ENCODE measurements around the gene IGFBP2.

The IGFBP2 gene

GRCh38 chr2:216681683-216682082 lies 48.5 kb downstream of the IGFBP2 start:
- DNase-seq (ENCODE audit: low read depth, low spot score), result no peak

- DNase-seq (ENCODE audit: low read depth, low spot score), result no peak
Observed at GRCh38 chr2:216683846-216684245, 50.6 kb downstream of the IGFBP2 start.

- no peak for DNase-seq (ENCODE audit: low read depth, low spot score)
Observed at GRCh38 chr2:216685327-216685875, 52.2 kb downstream of the IGFBP2 start.

GRCh38 chr2:216687111-216687510 lies 53.9 kb downstream of the IGFBP2 start:
- no peak for DNase-seq (ENCODE audit: low read depth, low spot score)

GRCh38 chr2:216687646-216688045 lies 54.4 kb downstream of the IGFBP2 start:
- peak; percentile 53 for DNase-seq (ENCODE audit: low read depth, low spot score)

GRCh38 chr2:216688731-216689340 lies 55.6 kb downstream of the IGFBP2 start:
- DNase-seq (ENCODE audit: low read depth, low spot score), result no peak

GRCh38 chr2:216689397-216689796 lies 56.2 kb downstream of the IGFBP2 start:
- DNase-seq (ENCODE audit: low read depth, low spot score), result no peak

- no peak for DNase-seq (ENCODE audit: low read depth, low spot score)
Observed at GRCh38 chr2:216690456-216690852, 57.2 kb downstream of the IGFBP2 start.

- peak; percentile 75 for DNase-seq (ENCODE audit: low read depth, low spot score)
Observed at GRCh38 chr2:216690853-216691741, 57.9 kb downstream of the IGFBP2 start.

- DNase-seq (ENCODE audit: low read depth, low spot score), result peak; percentile 82
Observed at GRCh38 chr2:216692636-216693413, 59.6 kb downstream of the IGFBP2 start.

GRCh38 chr2:216693414-216694080 lies 60.3 kb downstream of the IGFBP2 start:
- DNase-seq (ENCODE audit: low read depth, low spot score), result no peak

GRCh38 chr2:216694082-216694825 lies 61.0 kb downstream of the IGFBP2 start:
- DNase-seq (ENCODE audit: low read depth, low spot score), result peak; percentile 80

- DNase-seq (ENCODE audit: low read depth, low spot score), result no peak
Observed at GRCh38 chr2:216694826-216695217, 61.6 kb downstream of the IGFBP2 start.

- peak; percentile 68 for DNase-seq (ENCODE audit: low read depth, low spot score)
Observed at GRCh38 chr2:216695401-216695821, 62.2 kb downstream of the IGFBP2 start, which contains the start of gene IGFBP5. IGFBP5 (minus strand) TSS chr2:216695549; CDS start chr2:216694775, 774 bp downstream.

GRCh38 chr2:216696321-216696720 lies 63.1 kb downstream of the IGFBP2 start:
- no peak for DNase-seq (ENCODE audit: low read depth, low spot score)

- DNase-seq (ENCODE audit: low read depth, low spot score), result no peak
Observed at GRCh38 chr2:216696751-216697560, 63.7 kb downstream of the IGFBP2 start.

GRCh38 chr2:216698293-216698692 lies 65.1 kb downstream of the IGFBP2 start:
- DNase-seq (ENCODE audit: low read depth, low spot score), result no peak

GRCh38 chr2:216698895-216699294 lies 65.7 kb downstream of the IGFBP2 start:
- peak; percentile 52 for DNase-seq (ENCODE audit: low read depth, low spot score)

- DNase-seq (ENCODE audit: low read depth, low spot score), result no peak
Observed at GRCh38 chr2:216700088-216700567, 66.9 kb downstream of the IGFBP2 start.
